ENCODE results near the gene CLEC2A. TPM values are rescaled to one million over a fixed set of nuclear protein-coding genes. Genes with fewer than 3 reads are reported as not detected.

CLEC2A gene
- total and polyA plus RNA-seq, 2 experiments from 2014 or later = not detected

GRCh38 chr12:9868951-9869306, 63.2 kb downstream of the CLEC2A start:
- peaks cover 15% of the 10 kb centered on the region; the same call in 2 of the 3 replicates for H3K4me1 Mint-ChIP-seq
- ATAC-seq = no peak
- peak overlapping the region; percentile 18; the same call in 1 of the 2 replicates for H3K4me2 ChIP-seq

GRCh38 chr12:9868311-9868801, 63.8 kb downstream of the CLEC2A start:
- H3K4me3 ChIP-seq = no peak overlapping the region
- Mint-ChIP-seq H3K9me3 (no peaks in the 10 kb centered on the region), H3K4me3 (no peak overlapping the region), H3K27me3 (ENCODE audit: insufficient read depth, low read depth, poor library complexity) (no peaks in the 10 kb centered on the region), H3K27ac (no peak overlapping the region), H3K4me1 (peaks cover 15% of the 10 kb centered on the region; the same call in 2 of the 3 replicates), H3K36me3 (ENCODE audit: low read depth) (no peaks in the 10 kb centered on the region)
- H3K36me3 ChIP-seq (ENCODE audit: insufficient read depth) = no peaks in the 10 kb centered on the region
- H3K4me1 ChIP-seq (ENCODE audit: insufficient read depth) = peaks cover 19% of the 10 kb centered on the region
- no peak overlapping the region for H3K27ac ChIP-seq (ENCODE audit: low read depth)
- H4K20me1 ChIP-seq (replicated peaks; ENCODE audit: insufficient read depth) = no peaks in the 10 kb centered on the region
- TF ChIP-seq ETS1 (IDR thresholded peaks at IDR 0.05) = no peak
- TF ChIP-seq, protein P1, sequence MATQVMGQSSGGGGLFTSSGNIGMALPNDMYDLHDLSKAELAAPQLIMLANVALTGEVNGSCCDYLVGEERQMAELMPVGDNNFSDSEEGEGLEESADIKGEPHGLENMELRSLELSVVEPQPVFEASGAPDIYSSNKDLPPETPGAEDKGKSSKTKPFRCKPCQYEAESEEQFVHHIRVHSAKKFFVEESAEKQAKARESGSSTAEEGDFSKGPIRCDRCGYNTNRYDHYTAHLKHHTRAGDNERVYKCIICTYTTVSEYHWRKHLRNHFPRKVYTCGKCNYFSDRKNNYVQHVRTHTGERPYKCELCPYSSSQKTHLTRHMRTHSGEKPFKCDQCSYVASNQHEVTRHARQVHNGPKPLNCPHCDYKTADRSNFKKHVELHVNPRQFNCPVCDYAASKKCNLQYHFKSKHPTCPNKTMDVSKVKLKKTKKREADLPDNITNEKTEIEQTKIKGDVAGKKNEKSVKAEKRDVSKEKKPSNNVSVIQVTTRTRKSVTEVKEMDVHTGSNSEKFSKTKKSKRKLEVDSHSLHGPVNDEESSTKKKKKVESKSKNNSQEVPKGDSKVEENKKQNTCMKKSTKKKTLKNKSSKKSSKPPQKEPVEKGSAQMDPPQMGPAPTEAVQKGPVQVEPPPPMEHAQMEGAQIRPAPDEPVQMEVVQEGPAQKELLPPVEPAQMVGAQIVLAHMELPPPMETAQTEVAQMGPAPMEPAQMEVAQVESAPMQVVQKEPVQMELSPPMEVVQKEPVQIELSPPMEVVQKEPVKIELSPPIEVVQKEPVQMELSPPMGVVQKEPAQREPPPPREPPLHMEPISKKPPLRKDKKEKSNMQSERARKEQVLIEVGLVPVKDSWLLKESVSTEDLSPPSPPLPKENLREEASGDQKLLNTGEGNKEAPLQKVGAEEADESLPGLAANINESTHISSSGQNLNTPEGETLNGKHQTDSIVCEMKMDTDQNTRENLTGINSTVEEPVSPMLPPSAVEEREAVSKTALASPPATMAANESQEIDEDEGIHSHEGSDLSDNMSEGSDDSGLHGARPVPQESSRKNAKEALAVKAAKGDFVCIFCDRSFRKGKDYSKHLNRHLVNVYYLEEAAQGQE (IDR thresholded peaks at IDR 0.05; ENCODE audit: unreplicated experiment) = no peak
- no peaks in the 10 kb centered on the region for H3K27me3 ChIP-seq (ENCODE audit: insufficient read depth)
- no peaks in the 10 kb centered on the region for H3K79me2 ChIP-seq (replicated peaks; ENCODE audit: insufficient read depth)
- H3K4me2 ChIP-seq = peak overlapping the region; percentile 18; the same call in 1 of the 2 replicates
- H2AFZ ChIP-seq = no peak overlapping the region
- no peak for ATAC-seq
- no peaks in the 10 kb centered on the region for H3K9me2 ChIP-seq (ENCODE audit: insufficient read depth)
- DNase-seq (ENCODE audit: low spot score) = no peak
- H3F3A ChIP-seq (replicated peaks; ENCODE audit: low read depth) = no peaks in the 10 kb centered on the region

More at GRCh38 chr12:9868951-9869306, 63.2 kb downstream of the CLEC2A start:
- Histone ChIP-seq H3K27me3 (ENCODE audit: insufficient read depth) (no peaks in the 10 kb centered on the region), H3K4me3 (no peak overlapping the region), H2AFZ (no peak overlapping the region), H3K27ac (ENCODE audit: low read depth) (no peak overlapping the region), H4K20me1 (replicated peaks; ENCODE audit: insufficient read depth) (no peaks in the 10 kb centered on the region), H3F3A (replicated peaks; ENCODE audit: low read depth) (no peaks in the 10 kb centered on the region), H3K79me2 (replicated peaks; ENCODE audit: insufficient read depth) (no peaks in the 10 kb centered on the region), H3K4me1 (ENCODE audit: insufficient read depth) (peaks cover 19% of the 10 kb centered on the region), H3K36me3 (ENCODE audit: insufficient read depth) (no peaks in the 10 kb centered on the region), H3K9me2 (ENCODE audit: insufficient read depth) (peaks cover under 1% of the 10 kb centered on the region; the same call in 1 of the 2 replicates)
- TF ChIP-seq POLR2AphosphoS5 (IDR thresholded peaks at IDR 0.05; ENCODE audit: low read depth) (no peak), JUNB (IDR thresholded peaks at IDR 0.05; ENCODE audit: unreplicated experiment) (no peak), STAT1 (IDR thresholded peaks at IDR 0.05; ENCODE audit: unreplicated experiment) (no peak)
- Mint-ChIP-seq H3K4me3 (no peak overlapping the region), H3K27ac (no peak overlapping the region), H3K36me3 (ENCODE audit: low read depth) (no peaks in the 10 kb centered on the region), H3K27me3 (ENCODE audit: insufficient read depth, low read depth, poor library complexity) (no peaks in the 10 kb centered on the region), H3K9me3 (no peaks in the 10 kb centered on the region)
- DNase-seq (ENCODE audit: low spot score) = no peak

GRCh38 chr12:9867531-9867930, 64.6 kb downstream of the CLEC2A start:
- no peaks in the 10 kb centered on the region for H4K20me1 ChIP-seq (replicated peaks; ENCODE audit: insufficient read depth)
- no peaks in the 10 kb centered on the region for H3K9me2 ChIP-seq (ENCODE audit: insufficient read depth)
- H3F3A ChIP-seq (replicated peaks; ENCODE audit: low read depth) = no peaks in the 10 kb centered on the region
- no peak overlapping the region for H3K4me3 Mint-ChIP-seq
- H3K4me3 ChIP-seq = no peak overlapping the region
- H2AFZ ChIP-seq = no peak overlapping the region
- H3K27me3 Mint-ChIP-seq (ENCODE audit: insufficient read depth, low read depth, poor library complexity) = no peaks in the 10 kb centered on the region
- H3K27me3 ChIP-seq (ENCODE audit: insufficient read depth) = no peaks in the 10 kb centered on the region
- peaks cover 19% of the 10 kb centered on the region for H3K4me1 ChIP-seq (ENCODE audit: insufficient read depth)
- H3K79me2 ChIP-seq (replicated peaks; ENCODE audit: insufficient read depth) = no peaks in the 10 kb centered on the region
- no peak for ATAC-seq
- no peak overlapping the region; the same call in 1 of the 2 replicates for H3K27ac Mint-ChIP-seq
- no peak overlapping the region for H3K4me2 ChIP-seq
- H3K36me3 ChIP-seq (ENCODE audit: insufficient read depth) = no peaks in the 10 kb centered on the region
- peaks cover 15% of the 10 kb centered on the region; the same call in 2 of the 3 replicates for H3K4me1 Mint-ChIP-seq
- H3K9me3 Mint-ChIP-seq = no peaks in the 10 kb centered on the region
- H3K27ac ChIP-seq (ENCODE audit: low read depth) = no peak overlapping the region
- DNase-seq (ENCODE audit: low spot score) = no peak
- no peaks in the 10 kb centered on the region for H3K36me3 Mint-ChIP-seq (ENCODE audit: low read depth)
- TF ChIP-seq CREB1 (CRISPR knock-in tag; IDR thresholded peaks at IDR 0.05; ENCODE audit: low read depth) (no peak), JUNB (IDR thresholded peaks at IDR 0.05; ENCODE audit: unreplicated experiment) (no peak), ZNF114 (CRISPR knock-in tag; IDR thresholded peaks at IDR 0.05) (no peak), EZH2phosphoT487 (IDR thresholded peaks at IDR 0.05; ENCODE audit: unreplicated experiment) (no peak), ETS1 (IDR thresholded peaks at IDR 0.05) (no peak), CTCF (conservative IDR thresholded peaks at IDR 0.05; ENCODE audit: low read depth in 2 of 2) (no peak), EZH2 (IDR thresholded peaks at IDR 0.05; ENCODE audit: low read depth, unreplicated experiment) (no peak), ZNF331 (CRISPR knock-in tag; IDR thresholded peaks at IDR 0.05; ENCODE audit: low read depth) (no peak), POLR2AphosphoS5 (IDR thresholded peaks at IDR 0.05; ENCODE audit: low read depth) (no peak), NANOG (IDR thresholded peaks at IDR 0.05; ENCODE audit: borderline replicate concordance) (no peak)
